ENCODE data around the gene PRKCE.
"Not testable (repeated sequence)": the region's sequence is repeated elsewhere in the genome, so short reads cannot be mapped to it uniquely, and the experiment has no call there.

Gene PRKCE

DNA sequence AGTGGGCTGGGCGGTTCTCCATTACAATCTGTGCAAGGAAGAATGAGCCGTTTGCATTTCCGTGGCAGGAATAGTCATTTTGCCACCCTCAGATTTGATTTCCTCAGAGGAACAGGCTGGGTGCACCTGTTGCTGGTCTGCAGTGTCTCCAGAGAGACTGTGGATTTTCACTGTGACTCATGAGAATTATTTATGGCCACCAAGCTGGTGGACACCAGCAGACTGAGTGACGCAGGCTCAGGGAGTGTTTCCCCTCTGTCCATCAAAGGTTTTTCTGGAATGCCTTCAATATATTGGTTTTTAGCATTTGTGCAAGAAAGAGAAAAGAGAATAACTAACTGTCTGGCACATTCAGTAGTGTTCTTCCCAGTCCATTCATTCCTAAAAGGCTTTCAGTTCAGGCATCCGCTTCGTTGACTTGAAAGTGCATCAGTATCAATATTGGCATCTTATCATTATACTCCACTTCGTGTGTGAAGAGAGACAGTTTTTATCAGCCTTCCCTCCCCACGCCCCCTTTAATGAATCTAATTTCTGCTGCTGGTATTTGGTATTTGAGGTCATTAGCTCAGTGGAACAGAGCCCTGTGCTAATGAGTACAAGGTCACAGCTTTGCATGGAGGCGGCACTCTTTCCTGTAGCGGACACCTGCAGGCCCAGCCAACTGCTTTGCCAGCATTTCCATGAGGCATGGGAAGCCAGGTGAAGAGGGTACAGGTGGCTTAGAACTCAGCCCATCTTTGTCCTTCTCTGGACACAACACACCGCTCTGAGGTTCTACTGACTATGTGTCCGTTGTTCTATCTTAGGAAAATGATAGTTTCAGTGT, 39.9 kb downstream of the PRKCE start:
- no peak overlapping the region for H3K4me3 ChIP-seq (ENCODE audit: control insufficient read depth, low read depth, low read length)
- TF ChIP-seq, protein P1, sequence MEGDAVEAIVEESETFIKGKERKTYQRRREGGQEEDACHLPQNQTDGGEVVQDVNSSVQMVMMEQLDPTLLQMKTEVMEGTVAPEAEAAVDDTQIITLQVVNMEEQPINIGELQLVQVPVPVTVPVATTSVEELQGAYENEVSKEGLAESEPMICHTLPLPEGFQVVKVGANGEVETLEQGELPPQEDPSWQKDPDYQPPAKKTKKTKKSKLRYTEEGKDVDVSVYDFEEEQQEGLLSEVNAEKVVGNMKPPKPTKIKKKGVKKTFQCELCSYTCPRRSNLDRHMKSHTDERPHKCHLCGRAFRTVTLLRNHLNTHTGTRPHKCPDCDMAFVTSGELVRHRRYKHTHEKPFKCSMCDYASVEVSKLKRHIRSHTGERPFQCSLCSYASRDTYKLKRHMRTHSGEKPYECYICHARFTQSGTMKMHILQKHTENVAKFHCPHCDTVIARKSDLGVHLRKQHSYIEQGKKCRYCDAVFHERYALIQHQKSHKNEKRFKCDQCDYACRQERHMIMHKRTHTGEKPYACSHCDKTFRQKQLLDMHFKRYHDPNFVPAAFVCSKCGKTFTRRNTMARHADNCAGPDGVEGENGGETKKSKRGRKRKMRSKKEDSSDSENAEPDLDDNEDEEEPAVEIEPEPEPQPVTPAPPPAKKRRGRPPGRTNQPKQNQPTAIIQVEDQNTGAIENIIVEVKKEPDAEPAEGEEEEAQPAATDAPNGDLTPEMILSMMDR (conservative IDR thresholded peaks at IDR 0.05; ENCODE audit: control insufficient read depth, insufficient read depth, low read depth, low read length): no peak
- DNase-seq (ENCODE audit: low read depth): no peak

GRCh38 chr2:45692566-45692965, 41.1 kb downstream of the PRKCE start:
- no peak overlapping the region for H3K4me3 ChIP-seq (ENCODE audit: control insufficient read depth, low read depth, low read length)
- TF ChIP-seq, protein P1 (conservative IDR thresholded peaks at IDR 0.05; ENCODE audit: control insufficient read depth, insufficient read depth, low read depth, low read length): no peak
- no peak for DNase-seq (ENCODE audit: low read depth)

GRCh38 chr2:45695480-45696007, 44.1 kb downstream of the PRKCE start:
- DNase-seq (ENCODE audit: low read depth); H3K4me3 ChIP-seq (ENCODE audit: control insufficient read depth, low read depth, low read length): not testable (repeated sequence)

GRCh38 chr2:45696708-45697107, 45.2 kb downstream of the PRKCE start:
- H3K4me3 ChIP-seq (ENCODE audit: control insufficient read depth, low read depth, low read length): no peak overlapping the region
- TF ChIP-seq, protein P1 (conservative IDR thresholded peaks at IDR 0.05; ENCODE audit: control insufficient read depth, insufficient read depth, low read depth, low read length): no peak
- DNase-seq (ENCODE audit: low read depth): no peak

GRCh38 chr2:45697190-45697589, 45.7 kb downstream of the PRKCE start:
- H3K4me3 ChIP-seq (ENCODE audit: control insufficient read depth, low read depth, low read length): no peak overlapping the region
- TF ChIP-seq, protein P1 (conservative IDR thresholded peaks at IDR 0.05; ENCODE audit: control insufficient read depth, insufficient read depth, low read depth, low read length): no peak
- no peak for DNase-seq (ENCODE audit: low read depth)

DNA sequence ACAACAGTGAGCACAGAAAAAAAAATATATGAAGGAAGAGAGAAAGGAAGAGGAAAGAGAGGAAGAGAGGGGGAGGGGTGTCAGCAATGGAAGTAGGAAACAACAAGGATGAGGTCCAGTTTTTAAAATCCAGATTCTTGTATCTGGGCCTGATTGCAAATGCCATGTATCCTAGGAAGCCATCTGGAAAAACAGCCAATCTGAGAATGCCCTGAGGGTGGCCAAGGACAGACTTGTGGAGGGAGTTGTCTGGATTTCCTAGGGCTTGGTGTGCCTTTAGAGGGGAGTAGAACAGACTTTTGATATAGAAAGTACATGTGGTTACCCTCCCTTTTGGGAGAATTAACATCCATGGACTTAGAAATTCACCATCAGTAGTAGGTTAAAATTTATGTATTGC, 47.1 kb downstream of the PRKCE start:
- TF ChIP-seq, protein P1 (conservative IDR thresholded peaks at IDR 0.05; ENCODE audit: control insufficient read depth, insufficient read depth, low read depth, low read length): no peak
- no peak overlapping the region for H3K4me3 ChIP-seq (ENCODE audit: control insufficient read depth, low read depth, low read length)
- no peak for DNase-seq (ENCODE audit: low read depth)

- TF ChIP-seq, protein P1 (conservative IDR thresholded peaks at IDR 0.05; ENCODE audit: control insufficient read depth, insufficient read depth, low read depth, low read length): no peak
- no peak overlapping the region for H3K4me3 ChIP-seq (ENCODE audit: control insufficient read depth, low read depth, low read length)
- peak; percentile 89 for DNase-seq (ENCODE audit: low read depth)
Measured at GRCh38 chr2:45699032-45699658, 47.7 kb downstream of the PRKCE start.
